Neural cell (in vitro differentiated cells): Measurements from ENCODE around the gene MBNL3. TPM values are rescaled to one million over a fixed set of nuclear protein-coding genes. Genes with fewer than 3 reads are reported as not detected.
A peak's percentile ranks its signal among the peaks of the same experiment; 100 is the strongest.

Source experiments
- H2AFZ ChIP-seq: fragments of 200-600, 300-800 bp; sonication (generic), shearing (Covaris generic); 2 replicates; pipeline ENCODE4 v1.6.0; 2014; ENCODE audit warnings: low read depth, mild to moderate bottlenecking, antibody characterized with exemption, low read length, moderate library complexity
- H3F3A ChIP-seq: fragments of 200-600 bp; shearing (Covaris generic); 2 replicates; pipeline ENCODE4 v1.6.1; 2016; ENCODE audit warnings: mild to moderate bottlenecking, moderate library complexity, mixed read lengths, antibody characterized with exemption, low read length; ENCODE audit not compliant: insufficient read depth, poor library complexity, severe bottlenecking
- H3K27ac ChIP-seq: fragments of 200-600, 300-800 bp; sonication (generic), shearing (Covaris generic); 2 replicates; pipeline ENCODE4 v1.5.1; 2014; ENCODE audit warnings: mild to moderate bottlenecking, low read length, moderate library complexity
- H3K27me3 ChIP-seq: fragments of 300-800, 200-600 bp; sonication (generic), shearing (Covaris generic); 2 replicates; pipeline ENCODE4 v1.6.0; 2014; ENCODE audit warnings: mild to moderate bottlenecking, low read depth, low read length, moderate library complexity; ENCODE audit not compliant: insufficient read depth
- H3K36me3 ChIP-seq: fragments of 300-800, 200-600 bp; sonication (generic), shearing (Covaris generic); 2 replicates; pipeline ENCODE4 v1.5.1; 2014; ENCODE audit warnings: mild to moderate bottlenecking, antibody characterized with exemption, low read length, moderate library complexity; ENCODE audit not compliant: insufficient read depth
- H3K4me2 ChIP-seq: fragments of 300-800, 200-600 bp; sonication (generic), shearing (Covaris generic); 2 replicates; pipeline ENCODE4 v1.6.0; 2014; ENCODE audit warnings: mild to moderate bottlenecking, low read length
- H3K4me3 ChIP-seq: fragments of 300-800, 200-600 bp; sonication (generic), shearing (Covaris generic); 2 replicates; pipeline ENCODE4 v1.5.1; 2014; ENCODE audit warnings: mild to moderate bottlenecking, low read length, moderate library complexity
- H3K79me2 ChIP-seq: fragments of 200-600 bp; shearing (Covaris generic); replicated peaks from 2 replicates; pipeline ENCODE4 v1.6.0; 2014; ENCODE audit warnings: mild to moderate bottlenecking, low read length, moderate library complexity; ENCODE audit not compliant: insufficient read depth
- H3K9ac ChIP-seq: fragments of 300-800, 200-600 bp; sonication (generic), shearing (Covaris generic); 2 replicates; pipeline ENCODE4 v1.6.1; 2016; ENCODE audit warnings: mild to moderate bottlenecking, low read length, mixed read lengths
- H3K9me2 ChIP-seq: fragments of 200-600 bp; shearing (Covaris generic); 2 replicates; pipeline ENCODE4 v1.6.1; 2016; ENCODE audit warnings: mild to moderate bottlenecking, low read length, mixed read lengths; ENCODE audit not compliant: insufficient read depth
- H3K9me3 ChIP-seq: fragments of 200-600, 300-800 bp; sonication (generic), shearing (Covaris generic); 2 replicates; pipeline ENCODE4 v1.6.1; 2016; ENCODE audit warnings: mild to moderate bottlenecking, mixed run types, low read length, moderate library complexity, mixed read lengths
- H4K20me1 ChIP-seq: fragments of 200-600 bp; shearing (Covaris generic); 2 replicates; pipeline ENCODE4 v1.6.1; 2016; ENCODE audit warnings: mild to moderate bottlenecking, mixed run types; ENCODE audit not compliant: insufficient read depth
- EP300 ChIP-seq: fragments of 450-650 bp; conservative IDR thresholded peaks from 2 replicates; pipeline ENCODE4 v1.6.1; 2014; ENCODE audit warnings: antibody characterized with exemption, mild to moderate bottlenecking, moderate library complexity; ENCODE audit not compliant: poor library complexity, severe bottlenecking
- EZH2 ChIP-seq: fragments of 200-600, 300-800 bp; shearing (Covaris generic), sonication (generic); IDR thresholded peaks from 2 replicates; pipeline ENCODE4 v1.6.1; 2014; ENCODE audit warnings: antibody characterized with exemption, low read length, borderline replicate concordance, mild to moderate bottlenecking; ENCODE audit not compliant: insufficient read depth, poor library complexity, severe bottlenecking
- MXI1 ChIP-seq: fragments of 450-650 bp; conservative IDR thresholded peaks from 2 replicates; pipeline ENCODE4 v1.6.1; 2014; ENCODE audit warnings: antibody characterized with exemption, mild to moderate bottlenecking; ENCODE audit not compliant: poor library complexity, severe bottlenecking
- POLR2AphosphoS5 ChIP-seq: IDR thresholded peaks from 2 replicates; pipeline ENCODE4 v1.6.1; 2012
- RAD21 ChIP-seq: fragments of 450-650 bp; conservative IDR thresholded peaks from 2 replicates; pipeline ENCODE4 v1.6.1; 2014; ENCODE audit warnings: antibody characterized with exemption, mild to moderate bottlenecking, moderate library complexity
- SMC3 ChIP-seq: fragments of 450-650 bp; conservative IDR thresholded peaks from 2 replicates; pipeline ENCODE4 v1.6.1; 2014; ENCODE audit warnings: antibody characterized with exemption, mild to moderate bottlenecking, moderate library complexity; ENCODE audit not compliant: poor library complexity
- TAF1 ChIP-seq: IDR thresholded peaks from 2 replicates; pipeline ENCODE4 v1.6.1; 2012; ENCODE audit warnings: low read depth
- polyA plus RNA-seq: library from polyadenylated mRNA; depleted of rRNA; stranded (reverse); fragments of >200 nt; gene quantifications from 2 replicates; pipeline ENCODE4 v1.2.3, GENCODE V29; 2014
- TF ChIP-seq, protein P1 (sequence below): fragments of 450-650 bp; IDR thresholded peaks from 2 replicates; pipeline ENCODE4 v1.5.1; 2014; ENCODE audit warnings: antibody characterized with exemption, mild to moderate bottlenecking, moderate library complexity; ENCODE audit not compliant: poor library complexity, severe bottlenecking
- TF ChIP-seq, protein P2 (sequence below): IDR thresholded peaks from 2 replicates; pipeline ENCODE4 v1.6.1; 2012; ENCODE audit warnings: borderline replicate concordance

Gene MBNL3
- polyA plus RNA-seq, 1 donor from 2014 or later, result 0.09 TPM

DNA sequence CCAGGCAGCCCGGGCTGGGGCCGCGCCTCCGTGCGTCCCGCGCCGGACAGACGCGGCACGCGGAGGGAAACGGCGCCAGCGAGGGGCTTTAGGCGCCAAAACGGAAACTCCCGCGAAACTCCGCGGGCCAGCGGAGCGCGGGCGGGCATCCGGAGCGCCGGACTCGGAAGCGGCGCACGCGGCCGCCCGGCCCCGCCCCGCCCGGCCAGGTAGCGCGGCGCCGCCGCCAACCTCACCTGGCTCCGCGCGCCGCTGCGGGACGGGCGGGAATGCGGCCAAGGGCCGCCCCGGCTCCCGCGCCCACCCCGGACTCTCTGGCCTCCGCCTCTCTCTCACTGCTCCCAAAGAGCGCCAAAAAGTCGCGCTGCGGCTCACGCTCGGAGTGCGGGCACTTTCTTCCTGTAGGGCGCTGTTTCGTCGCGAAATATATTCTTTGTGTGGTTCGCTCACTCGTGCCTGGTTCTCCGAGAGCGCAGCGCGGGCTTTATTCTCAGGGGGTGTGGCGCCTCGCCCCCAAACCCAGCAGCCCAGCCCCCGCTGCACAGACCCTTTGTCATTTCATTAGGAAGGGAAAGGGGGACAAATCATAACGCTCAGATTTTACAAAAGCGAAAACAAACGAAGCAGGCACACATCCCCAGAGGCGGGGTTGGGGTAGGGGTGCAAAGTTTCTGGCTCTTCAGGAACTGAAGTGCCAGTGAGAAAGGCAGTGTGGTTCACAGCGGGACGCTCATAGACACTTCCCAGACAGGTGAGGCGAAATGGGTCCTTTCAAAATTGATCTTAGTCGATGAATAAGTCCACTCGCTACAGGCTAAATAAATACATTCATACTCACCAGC is 961 bp upstream of the MBNL3 start:
- no peaks in the 10 kb centered on the region for H3F3A ChIP-seq
- H3K79me2 ChIP-seq, result no peaks in the 10 kb centered on the region
- no peaks in the 10 kb centered on the region for H3K36me3 ChIP-seq
- no peak overlapping the region for H2AFZ ChIP-seq
- H3K4me3 ChIP-seq, result peak overlapping the region; percentile 68
- H3K27me3 ChIP-seq, result peaks cover 31% of the 10 kb centered on the region
- no peaks in the 10 kb centered on the region for H4K20me1 ChIP-seq
- no peaks in the 10 kb centered on the region for H3K9me3 ChIP-seq
- TF ChIP-seq, protein P1, sequence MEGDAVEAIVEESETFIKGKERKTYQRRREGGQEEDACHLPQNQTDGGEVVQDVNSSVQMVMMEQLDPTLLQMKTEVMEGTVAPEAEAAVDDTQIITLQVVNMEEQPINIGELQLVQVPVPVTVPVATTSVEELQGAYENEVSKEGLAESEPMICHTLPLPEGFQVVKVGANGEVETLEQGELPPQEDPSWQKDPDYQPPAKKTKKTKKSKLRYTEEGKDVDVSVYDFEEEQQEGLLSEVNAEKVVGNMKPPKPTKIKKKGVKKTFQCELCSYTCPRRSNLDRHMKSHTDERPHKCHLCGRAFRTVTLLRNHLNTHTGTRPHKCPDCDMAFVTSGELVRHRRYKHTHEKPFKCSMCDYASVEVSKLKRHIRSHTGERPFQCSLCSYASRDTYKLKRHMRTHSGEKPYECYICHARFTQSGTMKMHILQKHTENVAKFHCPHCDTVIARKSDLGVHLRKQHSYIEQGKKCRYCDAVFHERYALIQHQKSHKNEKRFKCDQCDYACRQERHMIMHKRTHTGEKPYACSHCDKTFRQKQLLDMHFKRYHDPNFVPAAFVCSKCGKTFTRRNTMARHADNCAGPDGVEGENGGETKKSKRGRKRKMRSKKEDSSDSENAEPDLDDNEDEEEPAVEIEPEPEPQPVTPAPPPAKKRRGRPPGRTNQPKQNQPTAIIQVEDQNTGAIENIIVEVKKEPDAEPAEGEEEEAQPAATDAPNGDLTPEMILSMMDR, result no peak
- TF ChIP-seq TAF1, result no peak
- TF ChIP-seq, protein P2, sequence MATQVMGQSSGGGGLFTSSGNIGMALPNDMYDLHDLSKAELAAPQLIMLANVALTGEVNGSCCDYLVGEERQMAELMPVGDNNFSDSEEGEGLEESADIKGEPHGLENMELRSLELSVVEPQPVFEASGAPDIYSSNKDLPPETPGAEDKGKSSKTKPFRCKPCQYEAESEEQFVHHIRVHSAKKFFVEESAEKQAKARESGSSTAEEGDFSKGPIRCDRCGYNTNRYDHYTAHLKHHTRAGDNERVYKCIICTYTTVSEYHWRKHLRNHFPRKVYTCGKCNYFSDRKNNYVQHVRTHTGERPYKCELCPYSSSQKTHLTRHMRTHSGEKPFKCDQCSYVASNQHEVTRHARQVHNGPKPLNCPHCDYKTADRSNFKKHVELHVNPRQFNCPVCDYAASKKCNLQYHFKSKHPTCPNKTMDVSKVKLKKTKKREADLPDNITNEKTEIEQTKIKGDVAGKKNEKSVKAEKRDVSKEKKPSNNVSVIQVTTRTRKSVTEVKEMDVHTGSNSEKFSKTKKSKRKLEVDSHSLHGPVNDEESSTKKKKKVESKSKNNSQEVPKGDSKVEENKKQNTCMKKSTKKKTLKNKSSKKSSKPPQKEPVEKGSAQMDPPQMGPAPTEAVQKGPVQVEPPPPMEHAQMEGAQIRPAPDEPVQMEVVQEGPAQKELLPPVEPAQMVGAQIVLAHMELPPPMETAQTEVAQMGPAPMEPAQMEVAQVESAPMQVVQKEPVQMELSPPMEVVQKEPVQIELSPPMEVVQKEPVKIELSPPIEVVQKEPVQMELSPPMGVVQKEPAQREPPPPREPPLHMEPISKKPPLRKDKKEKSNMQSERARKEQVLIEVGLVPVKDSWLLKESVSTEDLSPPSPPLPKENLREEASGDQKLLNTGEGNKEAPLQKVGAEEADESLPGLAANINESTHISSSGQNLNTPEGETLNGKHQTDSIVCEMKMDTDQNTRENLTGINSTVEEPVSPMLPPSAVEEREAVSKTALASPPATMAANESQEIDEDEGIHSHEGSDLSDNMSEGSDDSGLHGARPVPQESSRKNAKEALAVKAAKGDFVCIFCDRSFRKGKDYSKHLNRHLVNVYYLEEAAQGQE, result no peak
- TF ChIP-seq MXI1, result no peak
- TF ChIP-seq RAD21, result no peak
- no peak overlapping the region for H3K4me2 ChIP-seq
- H3K9ac ChIP-seq, result no peak overlapping the region
- H3K9me2 ChIP-seq, result no peaks in the 10 kb centered on the region
- H3K27ac ChIP-seq, result no peak overlapping the region

DNA sequence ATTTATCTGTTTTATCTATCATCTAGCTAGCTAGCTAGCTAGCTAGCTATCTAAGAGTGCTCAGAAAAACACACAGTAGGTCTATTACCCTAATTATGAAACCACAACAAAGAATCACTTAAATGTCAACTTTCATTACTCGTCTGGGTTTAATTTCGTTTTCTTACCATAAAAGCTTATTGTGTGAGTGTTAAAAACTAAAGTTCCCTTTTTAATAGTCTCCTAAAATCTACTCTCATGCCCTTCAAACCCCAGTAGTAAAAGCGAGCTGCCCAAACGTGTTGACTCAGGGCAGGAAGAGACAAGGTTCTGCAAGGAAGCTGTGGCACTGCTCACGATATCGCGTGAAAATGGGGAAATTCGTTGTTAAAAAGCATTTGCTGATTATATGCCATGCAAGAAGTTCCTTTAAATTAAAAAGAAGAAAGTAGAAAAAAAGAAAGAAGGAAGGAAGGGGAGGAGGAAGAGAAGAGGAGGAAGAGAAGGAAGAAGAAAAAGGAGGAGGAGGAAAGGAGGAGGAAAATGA is 595 bp downstream of the MBNL3 start:
- Histone ChIP-seq H3K9ac (no peak overlapping the region), H3K27me3 (peaks cover 31% of the 10 kb centered on the region)

More for the DNA sequence above, 595 bp downstream of the MBNL3 start:
- TF ChIP-seq TAF1, result no peak
- no peak for TF ChIP-seq SMC3
- TF ChIP-seq MXI1, result no peak
- TF ChIP-seq, protein P2, result no peak
- TF ChIP-seq, protein P1, result no peak
- TF ChIP-seq EZH2, result no peak
- TF ChIP-seq POLR2AphosphoS5, result no peak
- TF ChIP-seq EP300, result no peak
- no peak for TF ChIP-seq RAD21
- Histone ChIP-seq H3K36me3 (no peaks in the 10 kb centered on the region), H3K79me2 (no peaks in the 10 kb centered on the region), H3K27ac (no peak overlapping the region), H4K20me1 (no peaks in the 10 kb centered on the region), H2AFZ (no peak overlapping the region), H3K4me2 (peak overlapping the region; percentile 51), H3K9me2 (no peaks in the 10 kb centered on the region), H3K9me3 (no peaks in the 10 kb centered on the region), H3F3A (no peaks in the 10 kb centered on the region), H3K4me3 (peak overlapping the region; percentile 68)
